Measurements from ENCODE around the gene SLC39A1. TPM values are rescaled to one million over a fixed set of nuclear protein-coding genes. Genes with fewer than 3 reads are reported as not detected.

SLC39A1 gene
- total and polyA plus RNA-seq, 2 of the 4 experiments (the other 2 are of a cell fraction): 89.1 to 97.7 TPM

DNA sequence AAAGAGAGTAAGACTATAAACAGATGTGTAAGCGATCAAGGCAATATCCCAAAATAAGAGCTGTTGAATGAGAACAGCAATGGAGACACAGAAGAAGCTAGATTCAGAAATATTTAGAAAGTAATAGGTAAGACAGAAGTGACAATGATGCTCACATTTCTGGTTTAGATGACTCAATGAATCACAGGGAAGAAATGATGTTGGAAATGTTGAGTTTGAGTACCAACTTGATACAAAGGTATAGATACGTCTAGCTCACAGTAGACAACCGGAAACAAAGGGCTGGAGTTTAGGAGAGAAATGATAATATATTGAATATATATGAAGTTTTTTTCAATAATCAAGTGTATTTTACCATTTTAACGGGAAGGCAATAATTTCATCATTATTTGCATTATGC lies 47.0 kb downstream of the SLC39A1 start:
- Histone ChIP-seq H2AK9ac (replicated peaks; ENCODE audit: low read depth, low read length, poor library complexity) (no peak overlapping the region), H3K14ac (replicated peaks; ENCODE audit: low read depth, low read length) (no peak overlapping the region), H3K9me3 (ENCODE audit: control insufficient read depth, insufficient read depth, low read length) (no peaks in the 10 kb centered on the region), H3K18ac (ENCODE audit: low read depth, low read length) (no peak overlapping the region), H2AK5ac (ENCODE audit: low read depth, low read length) (no peak overlapping the region), H2AFZ (replicated peaks; ENCODE audit: low read length, poor library complexity) (no peak overlapping the region), H3K23ac (ENCODE audit: low read depth, low read length) (no peak overlapping the region), H3K4me3 (ENCODE audit: insufficient read depth, low read depth, low read length) (no peak overlapping the region), H4K20me1 (ENCODE audit: insufficient read depth, low read length) (peaks cover 74% of the 10 kb centered on the region), H3K4me2 (ENCODE audit: low read depth, low read length) (no peak overlapping the region), H3K9me1 (ENCODE audit: insufficient read depth, low read length) (0 out of 2 replicates have a peak, but pooled peaks cover 9% of the 10 kb centered on the region), H2BK120ac (ENCODE audit: low read depth, low read length) (no peak overlapping the region), H3K27me3 (ENCODE audit: control insufficient read depth, insufficient read depth, low read length) (no peaks in the 10 kb centered on the region), H3K27ac (ENCODE audit: insufficient read depth, low read length) (no peak overlapping the region), H2BK15ac (ENCODE audit: low read depth, low read length) (no peak overlapping the region), H2BK5ac (ENCODE audit: low read depth, low read length, poor library complexity, severe bottlenecking) (no peak overlapping the region), H3K4me1 (ENCODE audit: control insufficient read depth, insufficient read depth, low read length) (peaks cover 10% of the 10 kb centered on the region), H3K4ac (ENCODE audit: low read depth, low read length) (no peak overlapping the region), H4K5ac (ENCODE audit: low read depth, low read length) (no peak overlapping the region), H3K56ac (ENCODE audit: extremely low read depth, insufficient read depth, low read length) (no peak overlapping the region), H3K79me1 (ENCODE audit: low read depth in 1 of 2, low read length in 2 of 2) (peaks cover 15 to 71% of the 10 kb centered on the region in 2 experiments), H2BK20ac (ENCODE audit: low read depth, low read length) (no peak overlapping the region), H3K36me3 (ENCODE audit: control insufficient read depth, insufficient read depth, low read length) (peaks cover 4% of the 10 kb centered on the region; the same call in 1 of the 2 replicates), H4K91ac (ENCODE audit: insufficient read depth, low read depth, low read length) (no peak overlapping the region), H3K9ac (ENCODE audit: low read depth, low read length) (no peak overlapping the region), H4K8ac (ENCODE audit: low read depth in 2 of 2, low read length in 2 of 2) (no peak overlapping the region)
- intact Hi-C loops (cut with micrococcal nuclease) (no loop called here), in situ Hi-C loops (cut with MboI; ENCODE audit: low sequenced_read_pairs) (no loop called here), dilution Hi-C loops (cut with HindIII; ENCODE audit: low sequenced_read_pairs, unreplicated experiment) (loop anchor here (25.0 kb wide), 1 partner anchor 104 kb away; no protein-coding TSS in a partner anchor)
- no CpG with 5 or more reads among the region's 4 CpGs for WGBS, 2 experiments (ENCODE audit: extremely low coverage in 2 of 2, insufficient read length in 1 of 2)
- ChIA-PET CTCF (no interaction called here), POLR2A (ENCODE audit: unreplicated experiment) (no interaction called here)
- TF ChIP-seq CHD1 (IDR thresholded peaks at IDR 0.05; ENCODE audit: low read depth, low read length): no peak
- no peak for TF ChIP-seq RAD21 (IDR thresholded peaks at IDR 0.05; ENCODE audit: low read length)
- TF ChIP-seq, protein P1, sequence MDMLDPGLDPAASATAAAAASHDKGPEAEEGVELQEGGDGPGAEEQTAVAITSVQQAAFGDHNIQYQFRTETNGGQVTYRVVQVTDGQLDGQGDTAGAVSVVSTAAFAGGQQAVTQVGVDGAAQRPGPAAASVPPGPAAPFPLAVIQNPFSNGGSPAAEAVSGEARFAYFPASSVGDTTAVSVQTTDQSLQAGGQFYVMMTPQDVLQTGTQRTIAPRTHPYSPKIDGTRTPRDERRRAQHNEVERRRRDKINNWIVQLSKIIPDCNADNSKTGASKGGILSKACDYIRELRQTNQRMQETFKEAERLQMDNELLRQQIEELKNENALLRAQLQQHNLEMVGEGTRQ (IDR thresholded peaks at IDR 0.05; ENCODE audit: low read depth, low read length): no peak
- TF ChIP-seq RCOR1 (IDR thresholded peaks at IDR 0.05; ENCODE audit: insufficient replicate concordance, low read length): no peak
- TF ChIP-seq POLR2A (IDR thresholded peaks at IDR 0.05; ENCODE audit: low read depth, low read length): no peak
- no peak for TF ChIP-seq CEBPB (IDR thresholded peaks at IDR 0.05; ENCODE audit: low read depth, low read length)
- TF ChIP-seq NFE2L2 (IDR thresholded peaks at IDR 0.05; ENCODE audit: low read depth, low read length): no peak
- no peak for TF ChIP-seq BHLHE40 (IDR thresholded peaks at IDR 0.05; ENCODE audit: low read depth, low read length)
- no peak for ATAC-seq (ENCODE audit: low read depth)
- no peak for DNase-seq
- no TSS peak for BruUV-seq (replicated peaks)
